Effector memory CD8-positive, alpha-beta T cell (primary cell): ENCODE measurements around the gene EGLN1.
A peak's percentile ranks its signal among the peaks of the same experiment; 100 is the strongest.
"Not testable (repeated sequence)": the region's sequence is repeated elsewhere in the genome, so short reads cannot be mapped to it uniquely, and the experiment has no call there.

Experiments
- ATAC-seq: fragments of 150-1000 bp; cut with Tn5 transposase; replicated peaks from 2 replicates; pipeline ENCODE4 v1.10.0; 2021; ENCODE audit warnings: mild to moderate bottlenecking, moderate library complexity
- DNase-seq, 3 experiments: peaks; one replicate each; pipeline ENCODE4 v3.0.0; 2021
- H3K27ac Mint-ChIP-seq, 2 donors: one replicate each; pipeline ENCODE4 v1.8.0; 2022; ENCODE audit warnings: mild to moderate bottlenecking in 2 of 2, mixed read lengths in 2 of 2, moderate library complexity in 2 of 2
- H3K27me3 Mint-ChIP-seq, 2 donors: one replicate each; pipeline ENCODE4 v1.8.0; 2022; ENCODE audit warnings: mixed read lengths in 2 of 2
- H3K36me3 Mint-ChIP-seq: one replicate; pipeline ENCODE4 v1.8.0; 2022; ENCODE audit warnings: mild to moderate bottlenecking, moderate library complexity, mixed read lengths; ENCODE audit not compliant: insufficient read depth
- H3K4me1 Mint-ChIP-seq, 2 donors: one replicate each; pipeline ENCODE4 v1.8.0; 2022; ENCODE audit warnings: low read depth in 2 of 2, mixed read lengths in 2 of 2
- H3K4me3 Mint-ChIP-seq, 2 donors: one replicate each; pipeline ENCODE4 v1.8.0; 2022; ENCODE audit warnings: mild to moderate bottlenecking in 2 of 2, mixed read lengths in 2 of 2, moderate library complexity in 2 of 2
- H3K9me3 Mint-ChIP-seq, 2 donors: one replicate each; pipeline ENCODE4 v1.8.0; 2022; ENCODE audit warnings: mixed read lengths in 2 of 2

The EGLN1 gene

GRCh38 chr1:231432996-231433395 is 10.9 kb upstream of the EGLN1 start:
- Mint-ChIP-seq H3K4me3 (no peak overlapping the region), H3K4me1 (no peaks in the 10 kb centered on the region), H3K36me3 (no peaks in the 10 kb centered on the region), H3K27ac (no peak overlapping the region), H3K27me3 (peaks cover 57 to 60% of the 10 kb centered on the region in 2 donors), H3K9me3 (no peaks in the 10 kb centered on the region)
- no peak for ATAC-seq
- no peak for DNase-seq

GRCh38 chr1:231431665-231432415 is 9.8 kb upstream of the EGLN1 start:
- no peaks in the 10 kb centered on the region for H3K4me1 Mint-ChIP-seq
- no peak for DNase-seq
- no peak overlapping the region for H3K27ac Mint-ChIP-seq
- H3K9me3 Mint-ChIP-seq: no peaks in the 10 kb centered on the region
- H3K4me3 Mint-ChIP-seq: no peak overlapping the region
- H3K36me3 Mint-ChIP-seq: no peaks in the 10 kb centered on the region
- peaks cover 53 to 56% of the 10 kb centered on the region in 2 donors for H3K27me3 Mint-ChIP-seq
- no peak for ATAC-seq

- not testable (repeated sequence) for H3K27ac Mint-ChIP-seq, H3K4me3 Mint-ChIP-seq, ATAC-seq, DNase-seq, H3K36me3 Mint-ChIP-seq, H3K4me1 Mint-ChIP-seq, H3K9me3 Mint-ChIP-seq
- H3K27me3 Mint-ChIP-seq: peaks cover 43 to 46% of the 10 kb centered on the region in 2 donors
Observed at GRCh38 chr1:231430678-231431352, 8.7 kb upstream of the EGLN1 start.

GRCh38 chr1:231428377-231428776 is 6.3 kb upstream of the EGLN1 start:
- Mint-ChIP-seq H3K9me3 (no peaks in the 10 kb centered on the region), H3K4me3 (no peak overlapping the region), H3K27ac (no peak overlapping the region), H3K4me1 (no peaks in the 10 kb centered on the region), H3K36me3 (no peaks in the 10 kb centered on the region), H3K27me3 (peaks cover 31 to 33% of the 10 kb centered on the region in 2 donors)
- ATAC-seq (no peak), DNase-seq (no peak)

GRCh38 chr1:231424950-231425805 is 3.1 kb upstream of the EGLN1 start:
- DNase-seq (no peak), ATAC-seq (no peak)
- Mint-ChIP-seq H3K36me3 (no peaks in the 10 kb centered on the region), H3K27ac (no peak overlapping the region), H3K9me3 (no peaks in the 10 kb centered on the region), H3K4me1 (peaks cover 10 to 19% of the 10 kb centered on the region in 2 donors), H3K27me3 (peaks cover 14 to 19% of the 10 kb centered on the region in 2 donors), H3K4me3 (no peak overlapping the region)

- Mint-ChIP-seq H3K36me3 (no peaks in the 10 kb centered on the region), H3K4me3 (peak overlapping the region in 1 of 2 donors; percentile 62), H3K27me3 (peaks cover 3 to 4% of the 10 kb centered on the region in 2 donors), H3K27ac (no peak overlapping the region), H3K4me1 (peaks cover 22 to 34% of the 10 kb centered on the region in 2 donors), H3K9me3 (no peaks in the 10 kb centered on the region)
- ATAC-seq (no peak), DNase-seq (no peak)
Observed at GRCh38 chr1:231423648-231424047, 1.6 kb upstream of the EGLN1 start.

GRCh38 chr1:231422798-231423309 is 767 bp upstream of the EGLN1 start:
- ATAC-seq: no peak
- H3K27ac Mint-ChIP-seq: peak overlapping the region in 1 of 2 donors; percentile 66
- peaks cover 28 to 41% of the 10 kb centered on the region in 2 donors for H3K4me1 Mint-ChIP-seq
- DNase-seq: no peak
- H3K27me3 Mint-ChIP-seq: no peaks in the 10 kb centered on the region
- H3K9me3 Mint-ChIP-seq: no peaks in the 10 kb centered on the region
- H3K36me3 Mint-ChIP-seq: no peaks in the 10 kb centered on the region
- peak overlapping the region; percentile 62 to 69 for H3K4me3 Mint-ChIP-seq

GRCh38 chr1:231421546-231421970 is 529 bp downstream of the EGLN1 start:
- Mint-ChIP-seq H3K27me3 (no peaks in the 10 kb centered on the region), H3K4me1 (peaks cover 34 to 52% of the 10 kb centered on the region in 2 donors), H3K27ac (peak overlapping the region in 1 of 2 donors; percentile 47), H3K36me3 (peaks cover 1% of the 10 kb centered on the region), H3K4me3 (peak overlapping the region; percentile 81 to 84), H3K9me3 (no peaks in the 10 kb centered on the region)
- peak; percentile 41 for ATAC-seq
- peak in 2 of 3 experiments; percentile 36 to 44 for DNase-seq

- Mint-ChIP-seq H3K27ac (peak overlapping the region; percentile 47 to 55), H3K36me3 (peaks cover 3% of the 10 kb centered on the region), H3K4me3 (peak overlapping the region; percentile 81 to 84), H3K9me3 (no peaks in the 10 kb centered on the region), H3K4me1 (peaks cover 34 to 54% of the 10 kb centered on the region in 2 donors), H3K27me3 (no peaks in the 10 kb centered on the region)
- DNase-seq (peak; percentile 25 to 36 (median 27)), ATAC-seq (peak; percentile 11)
Observed at GRCh38 chr1:231420959-231421545, 1.0 kb downstream of the EGLN1 start.

GRCh38 chr1:231420299-231420958 is 1.7 kb downstream of the EGLN1 start:
- DNase-seq (no peak), ATAC-seq (no peak)
- Mint-ChIP-seq H3K27ac (peak overlapping the region; percentile 47 to 55), H3K27me3 (no peaks in the 10 kb centered on the region), H3K36me3 (peaks cover 3% of the 10 kb centered on the region), H3K4me1 (peaks cover 34 to 54% of the 10 kb centered on the region in 2 donors), H3K9me3 (no peaks in the 10 kb centered on the region), H3K4me3 (peak overlapping the region; percentile 81 to 84)

GRCh38 chr1:231419738-231420298 is 2.3 kb downstream of the EGLN1 start:
- no peaks in the 10 kb centered on the region for H3K27me3 Mint-ChIP-seq
- no peaks in the 10 kb centered on the region for H3K9me3 Mint-ChIP-seq
- peak overlapping the region; percentile 47 to 55 for H3K27ac Mint-ChIP-seq
- DNase-seq (no peak), ATAC-seq (no peak)
- peaks cover 35 to 54% of the 10 kb centered on the region in 2 donors for H3K4me1 Mint-ChIP-seq
- peak overlapping the region; percentile 81 to 84 for H3K4me3 Mint-ChIP-seq
- H3K36me3 Mint-ChIP-seq: peaks cover 5% of the 10 kb centered on the region

- no peak for ATAC-seq
Observed at GRCh38 chr1:231419147-231419546, 2.9 kb downstream of the EGLN1 start.

More at GRCh38 chr1:231419147-231419546, 2.9 kb downstream of the EGLN1 start:
- Mint-ChIP-seq H3K36me3 (peaks cover 7% of the 10 kb centered on the region), H3K9me3 (no peaks in the 10 kb centered on the region), H3K4me1 (peaks cover 39 to 57% of the 10 kb centered on the region in 2 donors), H3K4me3 (peak overlapping the region; percentile 81 to 84), H3K27me3 (no peaks in the 10 kb centered on the region), H3K27ac (no peak overlapping the region)
- DNase-seq: no peak
